GM19351 (cell line): ENCODE data around the gene TMEM150A.
A peak's percentile ranks its signal among the peaks of the same experiment; 100 is the strongest.
"Not testable (repeated sequence)": the region's sequence is repeated elsewhere in the genome, so short reads cannot be mapped to it uniquely, and the experiment has no call there.

ENCODE experiments used
- ATAC-seq: cut with Tn5 transposase; IDR thresholded peaks from one replicate; pipeline ENCODE4 v1.9.1; 2021; ENCODE audit warnings: mild to moderate bottlenecking, moderate library complexity; ENCODE audit not compliant: unreplicated experiment

TMEM150A gene

DNA sequence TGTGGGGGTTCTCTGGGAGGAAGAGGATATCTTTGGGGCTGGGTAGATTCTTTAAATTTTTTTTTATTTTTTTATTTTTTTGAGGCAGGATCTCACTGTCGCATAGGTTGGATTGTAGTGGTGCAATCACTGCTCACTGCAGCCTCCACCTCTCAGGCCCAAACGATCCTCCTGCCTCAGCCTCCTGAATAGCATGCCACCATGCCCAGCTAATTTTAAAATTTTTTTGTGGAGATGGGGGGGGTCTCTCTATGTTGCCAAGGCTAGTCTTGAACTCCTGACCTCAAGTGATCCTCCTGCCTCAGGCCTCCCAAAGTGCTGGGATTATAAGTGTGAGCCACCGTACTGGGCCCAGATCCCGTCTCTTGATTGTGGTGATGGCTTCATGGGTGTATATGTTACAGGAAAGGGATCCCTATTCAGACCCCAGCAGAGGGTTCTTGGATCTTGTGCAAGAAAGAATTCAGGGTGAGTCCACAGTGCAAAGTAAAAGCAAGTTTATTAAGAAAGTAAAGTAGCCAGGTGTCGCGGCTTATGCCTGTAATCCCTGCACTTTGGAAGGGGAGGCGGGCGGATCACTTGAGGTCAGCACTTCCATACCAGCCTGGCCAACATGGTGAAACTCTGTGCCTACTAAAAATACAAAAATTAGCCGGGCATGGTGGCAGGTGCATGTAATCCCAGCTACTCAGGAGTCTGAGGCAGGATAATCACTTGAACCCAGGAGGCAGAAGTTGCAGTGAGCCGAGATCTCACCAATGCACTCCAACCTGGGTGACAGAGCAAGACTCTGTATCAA is 11.4 kb upstream of the TMEM150A start:
- ATAC-seq, result no peak

DNA sequence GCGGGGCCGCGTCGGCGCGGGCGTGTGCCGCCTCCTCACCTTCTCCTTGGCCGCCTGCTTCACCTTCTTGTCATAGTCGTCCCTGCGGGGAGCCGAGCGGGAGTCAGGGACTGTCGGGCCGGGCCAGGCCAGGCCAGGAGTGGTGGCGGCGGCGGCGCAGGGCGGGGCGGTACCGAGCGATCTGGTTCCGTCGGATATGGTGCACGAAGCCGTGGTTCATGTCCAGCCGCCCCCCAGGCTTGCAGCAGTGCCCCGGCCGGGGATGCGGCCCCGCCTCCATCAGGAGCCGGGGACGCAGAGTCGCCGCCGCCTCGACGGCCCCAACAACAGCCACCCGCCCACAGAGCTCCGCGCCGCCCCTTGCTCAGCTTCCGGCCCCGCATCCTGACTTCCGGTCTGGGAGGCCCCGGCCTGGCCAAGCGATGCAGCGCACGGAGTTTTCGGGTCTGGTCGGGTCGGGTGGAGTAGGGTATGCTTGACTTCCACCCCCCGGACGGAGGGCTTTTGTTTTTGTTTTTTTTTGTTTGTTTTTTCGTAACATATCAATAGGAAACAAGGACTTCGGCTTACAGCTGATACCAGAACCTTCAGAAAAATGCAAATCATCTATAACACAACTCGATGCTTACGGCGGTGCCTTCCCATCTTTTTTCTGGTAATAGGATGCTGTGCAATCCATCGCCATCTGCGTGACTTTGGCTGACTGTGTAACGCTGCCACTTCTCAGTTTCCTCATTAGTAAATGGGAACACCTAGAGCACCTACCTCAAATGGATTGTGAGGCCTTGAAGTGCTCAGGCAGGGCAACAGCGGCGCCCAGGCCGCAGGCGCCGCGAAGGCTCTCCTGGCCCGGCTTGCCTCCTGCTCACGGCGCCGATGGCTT is 9.4 kb upstream of the TMEM150A start, which contains the start of gene C2orf68:
TSS of gene C2orf68 (minus strand) at position 362 of the 883 bp plus-strand sequence. CDS start at position 280, 82 bp downstream.
- peak; percentile 76 for ATAC-seq

DNA sequence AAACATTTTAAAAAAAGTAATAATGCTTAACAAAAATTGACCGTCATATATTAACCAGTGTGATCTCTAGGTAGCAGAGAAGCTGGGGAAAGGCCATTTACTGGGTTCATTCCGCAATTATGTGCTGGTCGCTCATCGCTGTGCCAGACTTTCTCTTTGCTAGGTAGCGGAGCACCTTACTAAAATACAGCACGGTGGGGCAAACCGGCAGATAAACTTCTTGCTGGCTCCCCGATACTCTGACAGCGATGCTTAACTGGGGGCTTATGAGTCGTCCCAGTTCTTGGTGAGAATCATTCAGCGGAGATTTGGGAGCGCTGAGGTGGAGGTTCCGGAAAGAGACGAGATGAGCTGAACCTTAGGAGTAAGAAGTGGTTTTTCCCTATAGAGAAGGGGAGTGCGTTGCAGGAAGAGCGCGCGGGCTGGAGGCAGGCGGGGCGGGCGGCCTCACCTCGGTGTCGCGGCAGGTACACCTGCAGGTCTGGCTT is 8.8 kb upstream of the TMEM150A start:
- no peak for ATAC-seq

DNA sequence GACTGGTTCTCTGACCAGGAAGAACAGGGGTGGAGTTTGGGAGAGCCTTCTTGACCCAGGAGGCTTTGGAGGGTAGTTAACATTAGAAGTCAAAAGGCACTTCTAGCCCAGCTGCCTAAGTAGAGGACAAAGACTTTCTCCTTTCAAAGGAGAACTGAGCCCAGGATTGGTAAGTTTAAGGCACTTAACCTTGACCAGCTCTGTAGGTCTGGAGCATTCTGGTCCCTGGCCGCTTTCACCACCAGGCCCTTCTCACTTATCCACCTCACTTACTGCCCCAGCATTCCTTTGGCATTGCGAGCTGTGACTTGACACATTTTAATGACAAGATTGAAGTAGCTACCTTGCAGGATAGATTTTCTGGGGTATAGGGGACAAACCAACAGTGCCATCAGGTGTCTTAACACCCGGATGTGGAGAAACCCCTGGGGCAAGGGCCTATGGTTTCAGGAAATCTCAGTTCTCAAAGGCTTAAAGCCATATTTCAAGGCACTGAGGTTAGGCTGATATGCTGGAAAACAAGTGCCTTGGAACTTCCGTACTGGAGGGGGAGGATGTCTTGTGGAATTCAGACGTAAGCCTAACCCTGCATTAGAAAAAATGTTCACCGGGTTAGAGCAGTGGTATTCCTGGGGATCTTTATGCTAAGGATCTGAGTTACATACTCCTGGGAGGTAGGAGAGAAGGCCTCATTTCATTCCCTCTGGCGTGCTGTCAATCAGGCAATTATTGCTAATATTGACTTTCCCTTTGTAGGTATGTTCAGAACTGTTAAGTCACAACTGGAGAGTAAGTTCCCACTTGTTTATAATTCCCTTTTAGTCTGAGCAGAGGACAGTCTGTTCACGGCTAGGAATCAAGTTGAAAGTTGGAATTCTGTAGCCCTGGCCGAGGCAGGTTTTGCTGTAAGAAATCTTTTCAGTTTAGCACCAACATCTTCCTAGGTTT is 5.0 kb upstream of the TMEM150A start:
- no peak for ATAC-seq

- ATAC-seq, result no peak
Measured at GRCh38 chr2:85606116-85606455, 3.6 kb upstream of the TMEM150A start.

DNA sequence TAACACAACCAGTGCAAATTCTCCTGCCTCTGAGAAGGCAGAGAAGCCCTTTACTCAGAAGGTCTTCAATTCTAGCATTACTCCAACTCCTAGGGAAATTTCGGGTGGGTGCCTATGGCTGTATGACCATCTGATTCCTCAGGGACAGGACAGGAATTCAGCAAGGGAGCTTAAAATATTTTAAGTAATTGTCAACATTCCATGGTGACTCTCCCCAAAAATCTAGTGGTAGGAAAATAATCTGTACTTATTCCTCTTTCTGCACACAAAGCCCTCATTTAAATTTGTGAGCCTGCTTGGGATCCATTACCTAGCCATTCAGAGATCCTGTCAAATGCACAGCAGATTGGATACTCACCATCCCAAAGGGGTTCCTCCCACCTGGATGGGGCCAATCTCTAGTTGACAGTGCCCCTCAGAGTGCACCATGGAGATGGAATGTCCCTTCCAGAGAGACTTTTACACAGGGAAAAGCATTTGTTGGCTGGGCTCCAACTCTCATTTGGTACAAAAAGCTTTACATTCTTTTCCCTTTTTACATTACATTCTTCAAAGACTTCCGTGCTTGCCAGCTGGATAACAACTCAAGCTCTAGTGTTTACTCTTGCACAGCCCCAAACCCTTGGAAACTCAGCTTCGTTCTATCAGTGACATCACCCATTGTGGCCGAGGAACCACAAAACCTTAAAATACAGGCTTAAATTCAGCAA is 3.1 kb upstream of the TMEM150A start:
- ATAC-seq, result no peak

DNA sequence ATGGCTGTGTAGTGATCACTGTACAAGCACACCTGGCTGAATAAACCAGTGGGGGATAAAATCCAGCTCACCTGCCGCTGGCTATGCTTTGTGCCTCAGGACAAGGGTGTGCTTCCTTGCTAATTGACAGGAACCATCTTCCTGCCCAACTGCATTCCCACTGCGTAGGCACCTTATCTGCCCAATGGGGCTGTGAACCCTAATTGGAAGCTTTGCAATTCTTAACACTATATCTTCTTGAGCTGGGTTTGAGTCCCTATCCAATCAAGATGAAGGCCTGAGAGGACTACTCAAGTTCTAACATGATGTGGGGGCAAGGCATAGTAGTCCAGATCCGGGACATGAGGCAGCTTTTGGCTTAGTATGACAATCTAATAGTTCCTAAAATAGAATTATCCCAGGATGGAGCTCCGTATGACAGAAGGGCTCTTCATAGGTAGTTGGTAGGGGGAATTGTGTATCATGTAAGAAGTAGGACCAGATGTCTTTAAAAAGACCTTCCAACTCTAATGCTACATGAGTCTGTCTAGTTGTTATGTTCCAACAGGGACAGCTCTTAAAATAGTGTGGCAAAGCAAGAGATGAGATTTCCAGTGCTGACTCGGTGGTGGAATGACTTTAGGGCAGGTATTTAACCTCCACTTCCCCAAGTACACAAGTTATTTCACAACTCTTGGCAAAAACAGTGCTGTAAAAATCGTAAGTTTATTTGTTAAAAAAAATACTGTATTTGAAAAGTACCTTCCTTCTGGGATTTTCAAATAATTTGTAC is 2.3 kb upstream of the TMEM150A start:
- no peak for ATAC-seq

GRCh38 chr2:85604133-85604444 is 1.6 kb upstream of the TMEM150A start:
- ATAC-seq, result not testable (repeated sequence)

DNA sequence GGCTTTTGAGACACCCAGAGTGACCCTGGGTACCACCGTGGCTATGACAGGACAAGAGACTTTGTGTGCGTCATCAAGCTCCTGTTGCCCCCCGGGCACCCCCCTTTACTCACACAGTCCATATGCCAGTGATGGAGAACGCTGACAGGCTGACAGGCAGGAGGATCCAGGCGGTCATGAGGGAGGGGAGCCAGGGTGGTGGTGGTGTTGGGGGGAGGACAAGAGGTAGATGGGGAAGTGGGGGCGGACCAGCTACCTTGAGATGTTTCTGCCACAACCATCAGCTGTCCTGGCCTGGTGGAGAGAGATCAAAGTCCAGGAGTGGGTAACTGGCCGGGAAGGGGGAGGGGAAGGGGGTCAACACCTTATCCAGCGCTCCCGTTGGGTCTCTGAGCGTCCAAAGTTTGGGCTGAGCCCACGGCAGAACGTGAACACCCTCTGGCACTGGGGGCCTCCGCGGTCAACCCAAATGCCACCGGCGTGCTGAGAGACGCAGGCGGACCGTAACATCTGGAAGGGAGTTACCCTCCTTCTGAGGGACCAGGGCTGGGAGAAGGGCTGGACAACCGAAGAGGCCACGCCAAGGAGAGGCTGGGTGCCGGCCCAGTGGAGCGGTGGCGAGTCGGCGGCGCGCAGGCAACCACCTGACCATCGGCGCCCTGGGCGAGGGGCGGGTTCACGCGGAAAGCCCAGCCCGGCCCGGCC is 575 bp downstream of the TMEM150A start:
- ATAC-seq, result peak; percentile 33

DNA sequence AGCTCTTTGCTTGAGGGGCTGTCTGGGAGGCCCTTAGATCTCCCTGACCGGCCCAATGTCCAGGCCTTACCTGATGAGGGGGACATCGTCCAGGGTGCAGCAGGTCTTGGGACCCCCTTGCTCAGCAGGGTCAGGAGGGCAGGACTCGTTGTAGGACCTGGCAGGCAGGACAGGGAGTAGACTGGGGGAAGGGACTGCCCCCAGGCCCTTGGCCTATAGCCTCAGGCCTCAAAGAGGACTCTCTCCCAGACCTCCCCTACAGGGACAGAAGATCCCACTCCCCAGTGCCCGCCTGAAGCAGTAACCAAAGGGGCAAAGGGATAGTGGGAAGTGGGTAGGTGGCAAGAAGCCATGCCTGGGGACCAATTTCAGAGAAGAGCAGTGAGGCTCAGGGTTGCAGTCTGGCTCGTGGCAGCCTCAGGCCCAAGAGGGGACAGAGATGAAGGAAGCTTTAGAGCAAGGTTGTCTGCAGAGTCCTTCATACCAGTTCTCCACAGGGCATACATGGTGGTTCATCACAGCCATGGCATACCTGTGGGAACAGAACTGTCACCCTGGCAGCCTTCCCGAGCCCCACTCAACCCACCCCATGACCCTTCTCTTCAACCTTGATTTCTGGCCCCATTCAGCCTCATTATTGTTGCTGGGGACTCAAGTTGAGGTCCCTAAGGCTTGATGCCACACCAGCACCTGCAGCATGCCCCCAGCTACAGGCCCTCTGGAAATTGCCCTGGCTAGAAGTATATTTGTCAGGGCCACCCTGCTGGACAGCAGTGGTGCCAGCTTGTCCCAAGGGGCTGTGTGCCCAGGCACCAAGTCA is 1.3 kb downstream of the TMEM150A start:
- ATAC-seq, result no peak

GRCh38 chr2:85600235-85600575 is 2.3 kb downstream of the TMEM150A start:
- ATAC-seq, result no peak

- no peak for ATAC-seq
Measured at GRCh38 chr2:85599468-85600234, 2.8 kb downstream of the TMEM150A start.

GRCh38 chr2:85598594-85599340 is 3.7 kb downstream of the TMEM150A start:
- ATAC-seq, result no peak

DNA sequence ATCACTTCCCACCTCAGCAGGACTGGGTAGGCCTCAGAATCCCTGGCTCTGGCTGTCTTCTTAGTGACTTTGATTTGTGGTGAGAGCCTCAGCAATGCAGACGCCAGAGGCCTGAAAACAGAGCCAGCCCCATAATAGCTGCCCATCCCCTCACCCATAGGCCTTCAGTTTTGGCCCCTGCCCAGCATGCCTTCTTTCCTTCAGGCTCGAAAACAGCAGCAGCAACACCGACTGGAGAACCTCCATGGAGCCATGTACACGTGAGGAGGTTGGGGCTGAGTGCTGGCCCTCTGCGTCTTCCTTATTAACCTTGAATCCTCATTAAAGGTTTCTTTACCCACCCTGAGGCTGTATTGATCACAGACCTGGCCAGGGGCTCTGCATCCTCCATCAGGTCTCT is 5.3 kb downstream of the TMEM150A start:
- ATAC-seq, result no peak

DNA sequence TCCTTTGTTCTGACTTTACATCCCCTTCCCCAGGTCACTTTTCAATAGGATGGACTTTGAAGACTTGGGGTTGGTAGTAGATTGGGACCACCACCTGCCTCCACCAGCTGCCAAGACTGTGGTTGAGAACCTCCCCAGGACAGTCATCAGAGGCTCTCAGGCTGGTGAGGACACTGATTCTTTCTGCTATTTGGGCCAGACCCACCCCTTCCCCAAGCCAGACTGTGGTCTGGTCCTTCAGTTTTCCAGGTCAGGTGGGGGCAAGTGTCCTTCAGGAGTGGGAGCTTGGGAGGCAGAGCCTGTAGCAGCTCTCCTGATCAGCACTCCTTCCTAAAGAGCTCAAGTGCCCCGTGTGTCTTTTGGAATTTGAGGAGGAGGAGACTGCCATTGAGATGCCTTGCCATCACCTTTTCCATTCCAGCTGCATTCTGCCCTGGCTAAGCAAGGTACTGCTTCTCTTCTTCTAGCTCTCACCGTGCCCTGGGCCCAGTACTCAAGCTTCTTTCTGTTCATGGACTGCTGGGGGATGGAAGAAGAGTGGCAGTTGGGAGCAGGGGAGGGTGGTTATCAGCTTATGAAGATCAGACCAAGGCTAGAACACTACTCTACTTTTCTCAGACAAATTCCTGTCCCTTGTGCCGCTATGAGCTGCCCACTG is 5.9 kb downstream of the TMEM150A start:
- no peak for ATAC-seq

GRCh38 chr2:85596026-85596333 is 6.5 kb downstream of the TMEM150A start:
- no peak for ATAC-seq
